ENCODE data around the gene SNED1. TPM values are rescaled to one million over a fixed set of nuclear protein-coding genes. Genes with fewer than 3 reads are reported as not detected.
A peak's percentile ranks its signal among the peaks of the same experiment; 100 is the strongest.

The SNED1 gene
- 34.9 TPM for total RNA-seq

GRCh38 chr2:240997856-240998705, at the start of gene SNED1:
Gene SNED1, plus strand, starts transcription at chr2:240998618. Its CDS starts 220 bp downstream, at chr2:240998838.
- ATAC-seq (peak; percentile 74), DNase-seq (ENCODE audit: low spot score) (peak; percentile 93)

DNA sequence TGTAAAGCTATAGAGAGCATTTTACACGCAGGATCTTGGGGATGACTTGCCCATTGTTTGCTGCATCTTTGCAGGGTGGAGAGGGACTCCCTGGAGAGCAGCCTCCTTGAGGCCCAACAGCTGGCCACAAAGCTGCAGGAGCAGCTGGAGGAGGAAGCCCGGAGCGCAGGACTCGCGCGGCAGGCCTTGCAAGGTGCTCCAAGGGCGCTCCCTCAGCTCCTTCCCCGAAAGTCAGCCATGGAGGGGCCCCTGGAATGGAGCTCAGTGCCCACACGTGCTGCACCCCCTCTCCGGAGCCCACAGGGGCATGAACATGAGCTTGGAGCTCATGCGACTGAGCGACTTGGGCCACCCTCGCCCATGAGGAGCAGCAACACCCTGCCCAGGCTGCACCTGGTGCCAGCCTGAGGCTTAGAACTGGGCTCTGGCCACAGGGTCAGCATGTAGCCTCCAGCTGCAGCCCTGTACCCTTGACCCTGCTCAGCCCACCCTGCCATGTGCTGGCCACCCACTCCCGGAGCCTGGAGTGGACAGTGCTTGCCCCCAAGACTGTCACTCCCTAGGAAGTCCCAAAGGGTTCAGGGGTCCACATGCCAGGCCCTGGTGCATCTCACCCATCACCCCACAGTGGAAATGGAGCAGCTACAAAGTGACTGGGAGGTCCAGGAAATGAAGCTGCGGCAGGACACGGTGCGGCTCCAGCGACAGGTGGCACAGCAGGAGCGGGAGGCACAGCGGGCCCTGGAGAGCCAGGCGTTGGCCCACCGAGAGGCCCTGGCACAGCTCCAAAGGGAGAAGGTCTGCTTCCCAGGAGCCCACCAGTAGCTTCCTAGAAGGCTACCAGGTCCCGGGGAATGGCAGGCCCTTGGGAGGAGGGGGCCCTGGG, 49.3 kb upstream of the SNED1 start:
- DNase-seq (ENCODE audit: low spot score): peak; percentile 44
- ATAC-seq: no peak

- peak; percentile 39 for DNase-seq (ENCODE audit: low spot score)
- ATAC-seq: no peak
Measured at GRCh38 chr2:240949791-240950705, 48.4 kb upstream of the SNED1 start.

DNA sequence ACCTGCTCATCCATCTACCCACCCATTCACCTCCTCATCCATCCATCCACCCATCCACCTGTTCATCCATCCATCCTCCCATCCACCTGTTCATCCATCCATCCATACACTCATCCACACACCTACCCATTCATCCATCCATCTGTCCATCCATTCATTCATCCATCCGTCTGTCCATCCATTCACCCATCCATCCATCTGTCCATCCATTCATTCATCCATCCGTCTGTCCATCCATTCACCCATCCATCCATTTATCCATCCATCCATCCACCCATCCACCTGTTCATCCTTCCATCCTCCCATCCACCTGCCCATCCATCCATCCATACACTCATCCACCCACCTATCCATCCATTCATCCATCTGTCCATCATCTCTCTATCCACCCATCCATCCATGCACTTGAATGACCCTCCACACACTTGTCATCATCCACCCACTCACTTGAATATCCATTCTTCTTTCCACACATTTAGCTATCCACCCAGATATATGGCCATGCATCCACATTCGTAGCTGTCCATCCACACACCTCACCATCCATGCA, 47.3 kb upstream of the SNED1 start:
- ATAC-seq (no peak), DNase-seq (ENCODE audit: low spot score) (no peak)

GRCh38 chr2:240952496-240953246, 45.7 kb upstream of the SNED1 start:
- peak; percentile 37 for DNase-seq (ENCODE audit: low spot score)
- peak; percentile 22 for ATAC-seq

DNA sequence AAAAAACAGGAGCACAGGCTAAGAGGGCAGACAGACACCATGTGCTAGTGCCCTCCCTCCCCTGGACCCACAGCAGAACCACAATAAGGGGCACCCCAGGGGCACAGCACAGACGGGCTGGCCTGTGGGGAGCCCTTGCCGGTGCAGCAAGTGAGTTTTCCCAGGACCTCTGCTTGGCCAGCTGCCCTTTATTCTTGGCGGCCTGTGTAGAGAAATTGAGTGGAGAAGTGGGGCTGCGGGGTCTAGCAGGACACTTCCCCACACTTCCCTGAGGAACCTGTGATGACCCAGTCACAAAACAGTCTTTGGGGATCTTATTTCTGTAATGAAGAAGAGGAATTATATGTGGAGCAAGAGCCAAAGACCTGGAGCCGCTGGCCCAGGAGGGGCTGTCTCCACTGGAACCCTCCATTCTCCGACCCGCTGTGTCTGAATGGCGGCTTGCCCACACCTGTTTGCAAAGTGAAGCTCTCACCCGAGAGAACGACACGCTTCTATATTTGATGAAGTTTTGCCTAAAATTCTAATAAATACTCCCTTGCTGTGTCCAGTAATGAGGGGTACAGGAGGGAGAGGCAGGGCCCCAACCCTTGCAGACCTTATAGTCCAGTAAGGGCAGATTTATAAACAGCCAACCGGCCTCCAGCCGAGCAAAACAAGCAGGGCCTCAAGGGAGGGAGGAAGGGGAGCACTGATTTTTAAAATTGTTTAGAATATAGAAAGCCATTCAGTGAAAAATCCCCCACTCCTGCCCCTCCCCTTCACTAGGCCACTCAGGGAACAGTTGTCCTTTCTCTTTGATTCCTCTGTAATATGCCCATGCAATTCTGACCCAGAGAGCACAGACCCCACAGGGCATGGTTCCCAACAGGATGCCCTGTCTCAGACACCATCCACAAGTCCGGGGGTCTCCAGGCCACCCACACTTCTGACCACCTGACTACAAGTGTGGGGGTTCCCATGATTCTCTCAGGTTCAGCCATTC, 44.7 kb upstream of the SNED1 start:
- ATAC-seq: no peak
- peak; percentile 39 for DNase-seq (ENCODE audit: low spot score)

GRCh38 chr2:240954436-240955305, 43.7 kb upstream of the SNED1 start:
- no peak for ATAC-seq
- DNase-seq (ENCODE audit: low spot score): no peak

- DNase-seq (ENCODE audit: low spot score) (peak; percentile 44), ATAC-seq (no peak)
Measured at GRCh38 chr2:240955306-240956170, 42.9 kb upstream of the SNED1 start.

DNA sequence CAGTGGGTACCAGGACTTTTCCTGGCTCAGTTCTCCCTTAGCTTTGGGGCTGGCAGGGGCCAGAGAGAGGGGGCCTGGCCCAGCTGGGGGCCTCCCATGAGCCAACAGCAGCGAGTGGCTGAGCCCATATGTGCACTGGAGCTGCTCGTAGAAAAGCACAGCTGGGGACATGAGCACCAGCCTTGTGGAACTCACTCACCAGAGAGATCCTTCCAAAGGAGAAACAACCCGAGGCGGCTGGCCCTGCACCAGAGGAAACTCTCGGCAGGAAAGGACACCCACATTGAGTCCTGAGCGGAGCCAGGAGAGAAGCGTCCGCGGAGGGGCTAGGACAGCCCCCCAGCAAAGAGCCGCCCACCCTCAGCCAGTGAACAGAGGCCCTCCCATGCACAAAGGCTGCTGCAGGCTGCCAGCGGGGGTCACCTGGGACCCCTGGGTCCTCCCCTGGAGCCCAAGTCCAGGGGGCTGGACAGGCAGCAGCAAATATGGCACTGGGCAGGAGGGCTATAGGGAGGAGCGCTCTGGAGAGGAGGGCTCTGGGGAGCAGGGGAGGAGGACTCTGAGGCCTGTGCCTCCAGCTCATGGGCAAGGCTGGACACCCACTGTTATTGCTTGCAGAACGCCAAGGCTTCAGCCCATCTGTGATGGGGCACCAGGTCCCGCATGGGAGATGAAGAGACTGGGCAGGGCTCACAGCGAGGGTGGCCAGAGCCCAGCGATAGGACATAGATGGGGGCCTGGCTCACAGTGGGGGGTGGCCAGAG, 42.1 kb upstream of the SNED1 start:
- ATAC-seq (no peak), DNase-seq (ENCODE audit: low spot score) (peak; percentile 41)

DNA sequence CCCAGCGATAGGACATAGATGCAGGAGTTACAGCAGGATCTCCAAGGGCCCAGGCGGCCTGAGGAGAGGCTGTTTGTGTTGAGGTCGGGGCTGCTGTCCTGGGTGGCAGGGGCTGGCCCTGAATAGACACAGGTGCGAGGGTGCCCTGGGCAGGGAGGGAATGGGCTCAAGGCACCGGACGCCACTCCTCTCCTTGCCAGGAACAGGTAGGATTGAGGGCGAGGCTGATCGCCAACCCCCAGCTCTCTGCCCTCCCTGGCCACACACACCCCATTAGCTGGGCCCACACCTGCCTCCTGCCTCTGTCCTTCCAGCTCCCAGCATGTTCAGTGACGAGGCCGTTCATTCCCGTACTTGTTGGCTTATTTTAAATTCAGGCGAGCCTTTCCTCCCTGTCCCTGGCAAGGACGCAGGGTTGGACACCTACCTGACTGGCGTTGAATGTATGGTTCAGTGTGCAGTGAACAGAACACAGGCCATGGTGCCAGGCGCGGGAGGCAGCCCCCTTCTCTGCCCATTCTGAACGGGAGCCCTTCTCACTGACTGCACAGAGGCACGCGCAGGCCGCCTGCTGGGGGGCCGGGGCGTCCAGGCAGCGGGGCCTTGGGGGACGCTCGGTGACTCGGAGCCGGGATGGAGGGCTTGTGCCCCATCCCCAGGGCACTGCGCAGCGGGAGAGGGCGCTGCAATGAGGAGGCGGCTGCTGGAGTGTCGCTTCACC, 41.3 kb upstream of the SNED1 start:
- ATAC-seq (no peak), DNase-seq (ENCODE audit: low spot score) (peak; percentile 41)

- ATAC-seq (no peak), DNase-seq (ENCODE audit: low spot score) (peak; percentile 43)
Measured at GRCh38 chr2:240957656-240958365, 40.6 kb upstream of the SNED1 start.

- DNase-seq (ENCODE audit: low spot score) (peak; percentile 42), ATAC-seq (no peak)
Measured at GRCh38 chr2:240958366-240959213, 39.8 kb upstream of the SNED1 start.

DNA sequence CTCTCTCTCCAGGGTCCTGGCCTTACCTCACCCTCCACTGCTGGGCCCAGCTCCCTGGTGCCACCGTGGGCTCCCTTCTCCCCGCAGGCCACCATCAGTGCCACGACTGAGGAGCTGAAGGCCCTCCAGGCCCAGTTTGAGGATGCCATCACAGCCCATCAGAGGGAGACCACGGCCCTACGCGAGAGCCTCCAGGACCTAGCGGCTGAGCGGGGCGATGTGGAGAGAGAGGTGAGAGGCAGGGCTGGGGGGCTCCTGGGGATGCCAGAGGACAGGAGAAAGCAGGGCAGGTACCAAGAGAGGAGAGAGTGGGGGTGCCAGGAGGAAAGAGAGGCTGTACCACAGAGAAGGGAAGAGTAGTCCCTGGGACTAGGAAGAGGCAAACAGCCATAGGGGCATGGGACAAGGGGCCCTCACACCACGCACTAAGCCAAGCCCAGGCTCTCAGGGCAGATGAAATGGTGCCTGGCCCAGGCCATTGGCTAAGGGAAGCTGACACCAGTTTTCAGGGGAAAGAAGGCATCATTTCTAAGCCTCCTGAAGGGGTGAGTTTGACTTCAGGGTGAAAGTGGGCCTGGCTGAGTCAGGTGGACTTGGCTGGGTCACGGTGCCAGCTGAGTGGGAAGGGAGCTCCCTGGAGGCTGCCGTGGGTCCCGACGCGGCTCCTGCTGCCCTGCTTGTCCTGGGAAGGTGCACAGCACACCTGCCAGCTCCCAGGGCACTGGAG, 39.0 kb upstream of the SNED1 start:
- no peak for ATAC-seq
- DNase-seq (ENCODE audit: low spot score): peak; percentile 44
